ENCODE data around the gene PRKG1. TPM values are rescaled to one million over a fixed set of nuclear protein-coding genes. Genes with fewer than 3 reads are reported as not detected.

Gene PRKG1
- total RNA-seq, 1 experiment from 2014 or later: 10.4 TPM

DNA sequence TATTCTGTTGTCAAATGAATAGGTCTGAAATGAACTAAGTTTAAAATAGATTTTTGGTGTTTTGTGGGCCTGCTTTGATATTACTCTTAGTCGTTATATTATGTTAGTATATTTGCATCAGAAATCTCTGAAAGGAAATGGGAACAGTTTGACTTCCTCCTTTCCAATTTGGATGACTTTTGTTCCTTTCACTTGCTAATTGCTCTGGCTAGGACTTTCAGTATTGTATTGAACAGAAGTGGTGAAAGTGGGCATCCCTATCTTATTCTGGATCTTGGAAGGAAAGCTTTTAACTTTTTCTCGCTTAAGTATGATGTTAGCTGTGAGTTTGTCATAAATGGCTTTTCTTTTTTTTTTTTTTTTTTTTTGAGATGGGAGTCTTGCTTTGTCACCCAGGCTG, 966.2 kb downstream of the PRKG1 start:
- H3K4ac ChIP-seq (ENCODE audit: low read depth, low read length): no peak overlapping the region
- no peak overlapping the region for H3K56ac ChIP-seq (ENCODE audit: insufficient read length, low read depth, low read length)
- H3K9me3 ChIP-seq (ENCODE audit: control insufficient read depth, low read depth, low read length): no peaks in the 10 kb centered on the region
- no CpG with 5 or more reads among the region's 2 CpGs for WGBS (ENCODE audit: extremely low coverage, insufficient read length, low lambda C conversion rate)
- H2AFZ ChIP-seq (ENCODE audit: low read length): no peak overlapping the region
- H3K79me1 ChIP-seq (ENCODE audit: insufficient read depth, low read depth, low read length, poor library complexity, severe bottlenecking): peaks cover 4% of the 10 kb centered on the region
- no peak overlapping the region for H4K8ac ChIP-seq (replicated peaks; ENCODE audit: insufficient read length, low read depth, low read length)
- H2BK120ac ChIP-seq (ENCODE audit: low read depth, low read length, poor library complexity, severe bottlenecking): no peak overlapping the region
- H3K18ac ChIP-seq (ENCODE audit: insufficient read length, low read depth, low read length): no peak overlapping the region
- H4K5ac ChIP-seq (ENCODE audit: insufficient read length, low read depth, low read length): no peak overlapping the region
- no peak overlapping the region for H3T11ph ChIP-seq (ENCODE audit: low read length)
- Mint-ChIP-seq H3K27ac (peak overlapping the region; percentile 93 to 97 (median 94)), H3K4me1 (peaks cover 53 to 80% of the 10 kb centered on the region in 2 experiments), H3K36me3 (ENCODE audit: insufficient read depth in 1 of 3, low read depth in 3 of 3) (peaks cover 30 to 36% (median 33%) of the 10 kb centered on the region in 3 experiments), H3K4me3 (peak overlapping the region; percentile 98 to 100), H3K9me3 (peaks cover 12 to 19% of the 10 kb centered on the region in 2 experiments), H3K27me3 (ENCODE audit: low read depth) (peaks cover 7% of the 10 kb centered on the region)
- peak overlapping the region; percentile 58 for H3K27ac ChIP-seq (ENCODE audit: insufficient read length, low read depth, low read length)
- peaks cover 6% of the 10 kb centered on the region; the same call in 1 of the 2 replicates for H3K79me2 ChIP-seq (ENCODE audit: insufficient read depth, low read length)
- no peak overlapping the region for H3K9ac ChIP-seq (ENCODE audit: extremely low read depth, insufficient read length, low read length)
- no peak overlapping the region for H2BK20ac ChIP-seq (ENCODE audit: low read depth, low read length, poor library complexity, severe bottlenecking)
- no peaks in the 10 kb centered on the region for H3K27me3 ChIP-seq (ENCODE audit: insufficient read depth, low read length)
- no peak overlapping the region for H2BK5ac ChIP-seq (ENCODE audit: insufficient read length, low read length)
- no peaks in the 10 kb centered on the region for H3K23me2 ChIP-seq (ENCODE audit: insufficient read length, low read depth, low read length, poor library complexity, severe bottlenecking)
- H3K4me1 ChIP-seq (ENCODE audit: insufficient read depth, low read length): peaks cover 3% of the 10 kb centered on the region; the same call in 1 of the 2 replicates
- H3K4me2 ChIP-seq (ENCODE audit: insufficient read depth, insufficient read length, low read length): peak overlapping the region; percentile 56
- no peak for DNase-seq
- no peak overlapping the region for H3K14ac ChIP-seq (ENCODE audit: insufficient read depth, low read length)
- no peak overlapping the region for H2BK12ac ChIP-seq (ENCODE audit: insufficient read length, low read depth, low read length)
- no peaks in the 10 kb centered on the region for H4K20me1 ChIP-seq (ENCODE audit: control insufficient read depth, insufficient read depth, insufficient read length)
- no peak overlapping the region for H3K23ac ChIP-seq (ENCODE audit: insufficient read length, low read depth, low read length)
- H4K91ac ChIP-seq (ENCODE audit: insufficient read length, low read depth, low read length): no peak overlapping the region
- H2AK5ac ChIP-seq (ENCODE audit: insufficient read length, low read length): no peak overlapping the region
- H2BK15ac ChIP-seq (ENCODE audit: low read depth, low read length): no peak overlapping the region
- TF ChIP-seq, protein P1, sequence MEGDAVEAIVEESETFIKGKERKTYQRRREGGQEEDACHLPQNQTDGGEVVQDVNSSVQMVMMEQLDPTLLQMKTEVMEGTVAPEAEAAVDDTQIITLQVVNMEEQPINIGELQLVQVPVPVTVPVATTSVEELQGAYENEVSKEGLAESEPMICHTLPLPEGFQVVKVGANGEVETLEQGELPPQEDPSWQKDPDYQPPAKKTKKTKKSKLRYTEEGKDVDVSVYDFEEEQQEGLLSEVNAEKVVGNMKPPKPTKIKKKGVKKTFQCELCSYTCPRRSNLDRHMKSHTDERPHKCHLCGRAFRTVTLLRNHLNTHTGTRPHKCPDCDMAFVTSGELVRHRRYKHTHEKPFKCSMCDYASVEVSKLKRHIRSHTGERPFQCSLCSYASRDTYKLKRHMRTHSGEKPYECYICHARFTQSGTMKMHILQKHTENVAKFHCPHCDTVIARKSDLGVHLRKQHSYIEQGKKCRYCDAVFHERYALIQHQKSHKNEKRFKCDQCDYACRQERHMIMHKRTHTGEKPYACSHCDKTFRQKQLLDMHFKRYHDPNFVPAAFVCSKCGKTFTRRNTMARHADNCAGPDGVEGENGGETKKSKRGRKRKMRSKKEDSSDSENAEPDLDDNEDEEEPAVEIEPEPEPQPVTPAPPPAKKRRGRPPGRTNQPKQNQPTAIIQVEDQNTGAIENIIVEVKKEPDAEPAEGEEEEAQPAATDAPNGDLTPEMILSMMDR (conservative IDR thresholded peaks at IDR 0.05): no peak

Measured in H9 (cell line).